T-helper 2 cell (primary cell): ENCODE results near the gene PLCB4.

Experiments used
- DNase-seq, 5 experiments: peaks; one replicate each; pipeline versions ENCODE4 v3.0.0 to v3.0.0-alpha.2; 2012 to 2022

The PLCB4 gene

GRCh38 chr20:9331707-9332435 is 263.0 kb downstream of the PLCB4 start:
- DNase-seq = no peak

DNA sequence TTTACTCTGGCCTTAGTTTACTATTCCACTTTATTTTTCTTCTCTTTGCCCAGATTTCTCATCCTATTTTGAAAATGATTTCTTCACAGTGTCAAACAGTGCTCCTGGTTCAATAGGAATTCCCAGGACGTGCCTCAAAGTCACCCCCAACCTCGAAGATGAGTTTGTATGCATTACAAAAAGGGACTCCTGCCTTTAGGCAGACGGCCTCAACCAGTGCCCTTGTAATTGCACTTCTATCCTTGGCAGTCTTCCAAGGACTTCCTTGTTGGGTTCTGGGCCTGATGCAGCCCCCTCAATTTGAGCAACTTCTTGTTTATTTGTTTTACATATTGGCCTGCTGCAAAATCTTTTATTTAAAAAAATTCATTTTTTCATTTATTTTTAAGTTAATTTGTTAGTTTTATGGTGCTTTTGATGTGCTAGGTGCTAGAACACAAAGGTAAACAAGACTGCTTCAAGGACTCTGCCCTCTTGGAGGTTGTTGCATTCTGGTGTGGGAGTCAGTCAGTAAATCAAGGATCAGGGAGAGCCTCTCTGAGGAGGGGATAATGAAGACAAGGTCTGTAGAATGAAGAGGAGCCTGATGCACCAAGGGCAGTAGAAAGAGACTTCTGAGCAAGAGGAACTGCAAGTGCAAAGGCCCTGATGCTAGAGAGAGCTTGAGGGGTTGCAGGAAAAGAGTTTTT is 264.0 kb downstream of the PLCB4 start:
- DNase-seq = no peak

DNA sequence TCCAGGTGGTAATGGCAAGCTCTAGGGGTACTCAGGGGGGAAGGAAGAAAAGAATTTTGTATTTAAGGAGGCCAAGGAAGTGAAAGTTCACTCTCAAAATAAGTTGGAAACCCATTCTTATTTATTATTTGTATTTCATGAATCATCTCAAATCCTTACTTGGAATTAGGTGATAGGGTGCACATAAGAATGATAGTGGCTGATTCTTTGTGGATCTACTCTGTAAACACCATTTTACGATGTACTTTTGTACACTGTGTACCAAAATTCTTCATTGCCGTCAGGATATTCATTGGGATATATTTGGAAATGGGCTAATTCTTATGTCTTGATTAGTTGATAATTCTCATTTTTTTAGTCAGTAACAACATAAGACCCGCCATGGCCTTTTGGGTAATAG is 266.0 kb downstream of the PLCB4 start:
- no peak for DNase-seq

DNA sequence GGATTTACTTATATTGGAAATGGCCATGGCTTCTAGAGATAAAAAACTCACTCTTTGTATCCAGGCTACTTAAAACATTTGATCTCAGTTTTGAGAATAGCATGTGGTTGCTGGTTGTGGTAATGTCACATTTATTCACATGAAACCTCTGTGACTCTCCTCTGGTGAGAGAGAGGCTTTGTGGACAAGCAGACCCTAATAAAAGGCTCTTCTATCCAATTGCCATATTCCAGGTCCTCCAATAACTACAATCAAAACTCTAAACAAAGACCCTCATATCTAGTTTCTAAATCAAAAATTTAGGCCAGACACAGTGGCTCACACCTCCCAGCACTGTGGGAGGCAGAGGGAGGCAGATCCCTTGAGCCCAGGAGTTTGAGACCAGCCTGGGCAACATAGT is 269.2 kb downstream of the PLCB4 start:
- DNase-seq = no peak

DNA sequence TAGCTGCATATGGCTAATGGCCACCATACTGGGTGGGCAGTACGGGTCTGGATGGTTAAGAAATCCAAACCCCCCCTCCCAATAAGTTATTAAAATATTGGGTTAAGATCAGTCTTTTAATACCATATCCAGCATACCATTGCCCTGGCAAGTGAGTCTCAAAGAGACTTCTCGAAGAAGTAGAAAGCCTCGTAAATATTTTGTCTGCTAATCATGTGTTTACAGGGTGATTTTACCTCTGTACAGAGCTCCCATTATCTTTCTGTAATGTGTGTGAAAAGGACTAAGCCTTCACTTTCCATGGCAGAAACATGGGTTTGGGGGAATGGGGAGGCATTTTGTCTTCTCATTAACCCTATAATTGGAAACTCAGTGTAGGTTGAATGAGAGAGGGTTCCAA is 270.8 kb downstream of the PLCB4 start:
- no peak for DNase-seq

DNA sequence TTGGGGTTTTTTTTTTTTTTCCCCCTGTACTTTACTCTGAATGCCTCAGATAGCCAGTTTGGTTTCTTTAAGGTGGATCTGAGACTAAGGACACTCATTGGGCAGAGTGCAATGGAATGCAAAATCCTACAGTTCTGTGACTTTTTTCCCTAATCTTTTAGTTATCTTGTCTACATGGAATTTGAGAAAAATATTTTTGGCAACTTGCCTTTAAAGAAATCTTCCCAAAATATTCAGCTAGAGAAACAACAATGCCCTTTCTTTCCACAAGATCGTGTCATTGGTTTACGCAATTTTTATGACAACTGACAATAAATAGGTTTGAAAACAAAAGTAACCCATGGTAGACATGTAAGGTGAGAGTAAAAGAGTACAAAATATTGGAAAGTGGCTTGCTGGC is 273.8 kb downstream of the PLCB4 start:
- DNase-seq = no peak

GRCh38 chr20:9344083-9344920 is 275.4 kb downstream of the PLCB4 start:
- no peak for DNase-seq

DNA sequence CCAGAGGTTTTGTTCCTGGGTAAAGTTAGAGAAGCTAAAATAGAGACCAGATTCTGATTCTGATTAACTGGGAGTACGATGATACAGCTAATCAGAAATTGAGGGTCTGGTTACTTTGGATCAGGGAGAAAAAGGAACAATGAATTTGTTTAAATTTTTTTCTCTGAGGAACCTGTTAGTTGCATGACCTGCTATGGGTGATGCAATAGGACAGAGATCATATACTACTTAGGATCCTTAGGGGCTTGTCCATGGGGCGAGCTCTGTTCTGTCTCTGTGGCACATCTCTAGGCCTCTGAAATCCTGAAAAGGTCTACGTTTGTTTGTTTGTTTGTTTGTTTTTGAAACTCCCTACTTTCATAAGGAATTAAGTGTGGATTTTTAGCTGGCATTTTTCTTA is 279.4 kb downstream of the PLCB4 start:
- no peak for DNase-seq

GRCh38 chr20:9348747-9349146 is 279.9 kb downstream of the PLCB4 start:
- DNase-seq = no peak

DNA sequence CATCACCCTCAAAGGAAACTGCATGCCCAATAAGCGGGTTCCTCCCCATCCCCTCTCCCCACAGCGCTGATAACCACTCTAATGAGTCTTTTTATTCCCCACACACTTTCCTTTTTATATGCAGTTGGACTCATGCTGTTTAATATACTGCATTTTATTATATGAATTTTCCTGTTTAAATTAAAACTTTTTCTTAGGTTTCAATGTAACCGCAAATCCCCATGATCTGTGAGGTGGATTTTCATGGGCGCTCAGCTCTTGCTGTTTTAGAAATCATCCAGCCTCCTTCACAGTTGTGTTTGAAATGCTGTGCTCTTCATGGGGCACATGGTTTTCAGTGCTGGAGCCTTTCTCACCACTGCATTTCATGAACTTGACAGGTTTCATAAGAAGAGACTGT is 280.4 kb downstream of the PLCB4 start:
- no peak for DNase-seq

- DNase-seq = no peak
Measured at GRCh38 chr20:9352739-9353138, 283.9 kb downstream of the PLCB4 start.

DNA sequence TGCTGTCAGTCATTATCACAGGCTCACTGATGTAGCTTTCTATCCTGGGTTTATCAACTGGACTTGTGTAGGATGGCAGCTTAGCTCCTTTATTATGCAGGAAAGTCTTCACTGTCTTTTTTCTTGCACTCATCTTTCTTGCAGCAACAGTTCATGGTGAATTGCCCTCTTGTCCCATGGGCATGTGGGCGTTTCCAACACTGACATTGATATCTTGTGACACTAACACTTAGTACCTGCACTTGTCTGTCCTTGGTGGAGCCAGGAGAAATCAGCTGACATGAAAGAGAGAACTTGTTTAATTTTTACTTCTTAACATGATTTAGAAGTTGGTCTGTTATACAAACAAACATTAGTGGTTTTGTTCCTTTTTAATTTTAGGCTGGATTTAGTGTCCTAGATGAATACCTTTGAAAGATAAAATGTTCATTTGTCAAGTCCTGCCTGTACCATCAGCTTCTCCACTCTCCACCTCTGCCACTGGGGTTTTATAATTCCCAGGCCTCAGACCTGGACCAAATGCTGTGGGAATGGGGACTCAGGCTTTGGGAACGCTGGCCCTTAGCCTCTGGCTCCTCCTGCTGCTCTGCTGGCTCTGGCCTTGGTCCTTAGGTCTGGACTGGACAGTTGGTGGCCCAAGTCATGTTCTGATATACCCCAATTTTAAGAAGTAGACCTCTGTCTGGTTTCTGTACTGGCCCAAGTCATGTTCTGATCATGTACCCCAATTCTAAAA is 284.5 kb downstream of the PLCB4 start:
- DNase-seq = no peak

- no peak for DNase-seq
Measured at GRCh38 chr20:9353916-9354276, 285.0 kb downstream of the PLCB4 start.

DNA sequence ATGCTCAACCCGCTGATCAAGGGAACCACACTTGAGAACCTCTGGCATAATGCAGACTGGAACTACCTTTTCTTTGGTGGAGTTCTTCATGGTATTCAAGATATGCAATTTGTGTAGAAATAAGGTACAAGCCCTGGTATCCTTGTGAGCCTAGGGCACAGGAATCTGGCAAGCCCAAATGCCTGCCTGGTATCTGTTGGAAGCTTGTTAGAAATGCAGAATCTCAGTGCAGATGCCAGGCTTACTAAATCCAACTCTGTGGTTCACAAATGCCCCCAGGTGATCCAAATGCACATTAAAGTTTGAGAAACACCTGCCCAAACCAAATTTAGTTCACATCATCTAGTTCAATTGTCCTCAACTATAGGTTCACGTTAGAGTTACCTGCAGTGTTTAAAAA is 285.7 kb downstream of the PLCB4 start:
- DNase-seq = no peak

- no peak for DNase-seq
Measured at GRCh38 chr20:9358001-9358400, 289.1 kb downstream of the PLCB4 start.

- no peak for DNase-seq
Measured at GRCh38 chr20:9359561-9360308, 290.8 kb downstream of the PLCB4 start.

GRCh38 chr20:9360431-9360830 is 291.5 kb downstream of the PLCB4 start:
- no peak for DNase-seq

GRCh38 chr20:9363673-9364072 is 294.8 kb downstream of the PLCB4 start:
- DNase-seq = no peak

- DNase-seq = no peak
Measured at GRCh38 chr20:9367328-9367727, 298.4 kb downstream of the PLCB4 start.

DNA sequence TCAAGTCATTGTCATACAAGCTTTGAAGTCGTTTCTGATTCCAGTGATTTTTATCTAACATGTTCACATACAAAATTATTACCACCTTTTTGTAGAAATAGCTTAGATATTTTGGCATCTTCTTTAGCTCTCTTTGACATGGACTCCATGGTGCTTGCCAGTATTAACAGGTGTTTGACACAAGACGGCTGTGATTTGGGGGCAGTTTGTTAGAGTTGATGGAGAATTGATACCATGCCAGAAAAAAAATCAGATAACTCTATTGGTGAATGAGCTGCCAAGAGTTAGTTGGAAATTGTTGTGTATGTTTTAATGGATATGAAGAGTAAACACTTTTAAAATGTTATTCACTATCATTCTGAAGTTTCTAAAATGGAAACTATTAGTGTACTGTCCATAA is 298.9 kb downstream of the PLCB4 start:
- DNase-seq = no peak

- no peak for DNase-seq
Measured at GRCh38 chr20:9368893-9369292, 300.0 kb downstream of the PLCB4 start.

DNA sequence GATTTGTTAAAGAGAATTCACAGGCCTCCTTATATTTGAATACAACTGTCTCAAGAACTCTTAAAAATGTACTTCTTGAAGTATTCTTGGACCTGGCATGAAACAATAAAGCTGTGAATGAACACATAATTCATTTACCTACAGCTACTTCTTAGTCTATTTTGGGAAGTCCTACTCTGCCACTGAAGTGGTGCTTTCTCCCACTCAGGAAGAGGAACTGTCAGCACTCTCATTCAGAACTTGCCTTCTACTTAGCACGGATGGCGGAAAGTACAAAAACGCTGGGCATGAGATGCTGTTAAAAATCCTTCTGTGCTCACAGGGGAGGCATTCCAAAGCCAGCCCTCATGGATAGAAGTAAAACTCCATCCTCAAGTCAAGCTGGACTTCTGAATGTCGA is 300.7 kb downstream of the PLCB4 start:
- DNase-seq = no peak
